AG09319 (cell line): ENCODE results near the gene DCP2.

Experiments used
- DNase-seq: peaks from one replicate; pipeline ENCODE4 v3.0.0-alpha.2; 2010; ENCODE audit warnings: low read depth; ENCODE audit errors: extremely low read depth
- TF ChIP-seq, protein P1 (sequence below): IDR thresholded peaks from 2 replicates; pipeline ENCODE4 v1.5.1; 2011; ENCODE audit warnings: low read depth, mild to moderate bottlenecking, inconsistent platforms, low read length, moderate library complexity

Gene DCP2

GRCh38 chr5:112935675-112936074 lies 40.9 kb upstream of the DCP2 start:
- TF ChIP-seq, protein P1, sequence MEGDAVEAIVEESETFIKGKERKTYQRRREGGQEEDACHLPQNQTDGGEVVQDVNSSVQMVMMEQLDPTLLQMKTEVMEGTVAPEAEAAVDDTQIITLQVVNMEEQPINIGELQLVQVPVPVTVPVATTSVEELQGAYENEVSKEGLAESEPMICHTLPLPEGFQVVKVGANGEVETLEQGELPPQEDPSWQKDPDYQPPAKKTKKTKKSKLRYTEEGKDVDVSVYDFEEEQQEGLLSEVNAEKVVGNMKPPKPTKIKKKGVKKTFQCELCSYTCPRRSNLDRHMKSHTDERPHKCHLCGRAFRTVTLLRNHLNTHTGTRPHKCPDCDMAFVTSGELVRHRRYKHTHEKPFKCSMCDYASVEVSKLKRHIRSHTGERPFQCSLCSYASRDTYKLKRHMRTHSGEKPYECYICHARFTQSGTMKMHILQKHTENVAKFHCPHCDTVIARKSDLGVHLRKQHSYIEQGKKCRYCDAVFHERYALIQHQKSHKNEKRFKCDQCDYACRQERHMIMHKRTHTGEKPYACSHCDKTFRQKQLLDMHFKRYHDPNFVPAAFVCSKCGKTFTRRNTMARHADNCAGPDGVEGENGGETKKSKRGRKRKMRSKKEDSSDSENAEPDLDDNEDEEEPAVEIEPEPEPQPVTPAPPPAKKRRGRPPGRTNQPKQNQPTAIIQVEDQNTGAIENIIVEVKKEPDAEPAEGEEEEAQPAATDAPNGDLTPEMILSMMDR = no peak
- no peak for DNase-seq

- TF ChIP-seq, protein P1 = no peak
Observed at GRCh38 chr5:112938286-112938685, 38.3 kb upstream of the DCP2 start.

GRCh38 chr5:112940670-112941069 lies 35.9 kb upstream of the DCP2 start:
- TF ChIP-seq, protein P1 = no peak
- no peak for DNase-seq

More at GRCh38 chr5:112938286-112938685, 38.3 kb upstream of the DCP2 start:
- DNase-seq = no peak

GRCh38 chr5:112948458-112948857 lies 28.1 kb upstream of the DCP2 start:
- DNase-seq = no peak
- TF ChIP-seq, protein P1 = no peak

DNA sequence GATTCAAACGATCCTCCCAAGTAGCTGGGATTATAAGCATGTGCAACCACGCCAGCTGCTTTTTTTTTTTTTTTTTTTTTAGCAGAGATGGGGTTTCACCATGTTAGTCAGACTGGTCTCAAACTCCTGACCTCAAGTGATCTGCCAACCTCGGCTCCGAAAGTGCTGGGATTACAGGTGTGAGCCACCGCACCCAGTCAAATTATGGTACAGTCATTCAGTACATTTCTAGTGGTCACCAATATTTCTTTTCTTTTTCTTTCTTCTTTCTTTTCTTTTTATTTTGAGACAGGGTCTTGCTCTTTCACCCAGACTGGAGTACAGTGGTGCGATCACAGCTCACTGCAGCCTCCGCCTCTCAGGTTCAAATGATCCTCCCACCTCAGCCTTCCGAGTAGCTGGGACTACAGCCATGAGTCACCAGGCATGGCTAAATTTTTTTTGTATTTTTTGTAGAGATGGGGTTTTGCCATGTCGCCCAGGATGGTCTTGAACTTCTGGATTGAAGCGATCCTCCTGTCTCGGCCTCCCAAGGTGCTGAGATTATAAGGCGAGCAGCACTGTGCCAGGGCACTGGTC lies 25.4 kb upstream of the DCP2 start:
- DNase-seq = no peak
- TF ChIP-seq, protein P1 = no peak

DNA sequence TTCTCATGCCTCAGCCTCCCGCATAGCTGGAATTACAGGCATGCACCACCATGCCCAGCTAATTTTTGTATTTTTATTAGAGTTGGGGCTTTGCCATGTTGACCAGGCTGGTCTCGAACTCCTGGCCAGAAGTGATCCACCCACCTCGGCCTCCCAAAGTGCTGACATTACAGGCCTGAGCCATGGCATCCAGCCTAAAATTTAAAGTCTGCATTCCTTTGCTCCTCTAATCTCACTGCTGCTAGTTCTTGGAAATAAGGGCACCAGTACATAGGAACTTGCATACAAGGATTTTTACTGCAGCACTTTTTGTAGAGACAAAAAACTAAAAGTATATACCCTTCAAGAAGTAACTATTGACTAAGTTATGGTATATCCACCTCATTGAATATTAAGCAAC lies 20.0 kb upstream of the DCP2 start:
- no peak for DNase-seq
- TF ChIP-seq, protein P1 = no peak

DNA sequence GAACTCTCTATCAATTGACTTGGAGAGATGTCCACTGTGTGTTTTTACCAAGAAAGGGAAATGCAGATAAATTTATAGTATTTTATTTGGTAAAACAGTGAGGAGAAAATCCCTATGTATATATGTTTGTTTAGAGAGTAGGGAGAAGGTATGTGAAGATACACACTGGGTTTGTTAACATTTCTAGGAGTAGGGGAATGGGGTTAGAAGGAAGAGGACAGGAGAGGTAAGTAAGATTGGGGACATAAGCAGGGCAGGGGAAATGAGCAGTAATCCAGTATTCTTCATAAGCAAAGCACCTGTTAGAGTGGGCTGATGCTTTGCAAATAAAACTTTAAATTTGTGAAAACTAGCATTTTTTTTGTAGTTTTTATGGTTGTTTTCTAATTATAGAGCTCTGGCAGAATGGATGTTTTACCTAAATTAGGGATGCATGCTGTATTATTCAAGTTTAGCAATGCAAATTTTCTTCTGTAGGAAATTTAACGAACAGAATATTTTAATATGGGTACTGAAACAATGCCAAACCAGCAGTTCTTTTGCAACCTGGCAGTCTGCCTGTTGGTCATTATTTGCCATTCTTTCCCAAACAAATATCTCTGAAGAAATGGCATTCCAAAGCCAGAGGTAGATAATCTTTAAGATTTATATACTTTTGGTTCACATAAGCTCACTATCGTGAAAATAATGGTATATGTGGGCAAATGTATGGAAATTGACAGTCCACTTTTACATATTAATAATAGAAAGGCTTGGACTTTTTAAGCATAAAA lies 19.4 kb upstream of the DCP2 start:
- DNase-seq = no peak
- TF ChIP-seq, protein P1 = no peak
